Activated effector memory CD4-positive, alpha-beta T cell treated with Interleukin-2 at 50 U/mL for 16 hours (primary cell): ENCODE measurements around the gene ARHGEF7.

Experiments
- DNase-seq: peaks from one replicate; pipeline ENCODE4 v3.0.0-alpha.2; 2020

Gene ARHGEF7

GRCh38 chr13:111315347-111315995 lies 200.4 kb downstream of the ARHGEF7 start:
- DNase-seq, result no peak

DNA sequence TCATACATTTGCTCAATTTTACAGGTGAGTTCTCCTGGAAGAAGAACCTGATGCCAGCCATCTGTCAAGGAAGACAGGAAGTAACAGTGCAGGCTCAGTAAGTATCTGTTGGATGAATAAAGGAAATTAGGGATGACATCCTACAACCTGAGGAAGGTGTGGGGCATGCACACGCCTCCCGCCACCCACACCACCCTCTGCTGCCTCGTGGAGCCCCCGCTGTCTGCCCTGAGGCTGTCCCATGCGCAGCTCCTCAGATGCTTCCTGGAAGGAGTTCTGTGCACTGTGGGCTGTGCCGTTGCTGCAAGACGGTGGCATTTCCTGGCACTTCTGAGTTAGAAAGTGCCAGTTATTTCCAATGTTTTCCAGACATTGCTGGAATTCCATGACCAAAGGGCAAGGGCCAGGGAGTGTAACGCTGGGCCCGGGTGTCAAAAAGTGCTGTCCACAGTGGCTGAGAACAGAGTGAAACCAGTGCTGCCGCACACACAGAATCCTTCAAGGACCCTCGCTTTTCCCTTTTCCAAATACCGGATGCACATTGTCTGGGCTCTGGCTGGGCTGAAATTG lies 201.1 kb downstream of the ARHGEF7 start:
- DNase-seq, result no peak

- DNase-seq, result no peak
Measured at GRCh38 chr13:111317042-111317550, 202.0 kb downstream of the ARHGEF7 start.

- no peak for DNase-seq
Measured at GRCh38 chr13:111317571-111318345, 202.6 kb downstream of the ARHGEF7 start.

- DNase-seq, result no peak
Measured at GRCh38 chr13:111318386-111318785, 203.3 kb downstream of the ARHGEF7 start.

DNA sequence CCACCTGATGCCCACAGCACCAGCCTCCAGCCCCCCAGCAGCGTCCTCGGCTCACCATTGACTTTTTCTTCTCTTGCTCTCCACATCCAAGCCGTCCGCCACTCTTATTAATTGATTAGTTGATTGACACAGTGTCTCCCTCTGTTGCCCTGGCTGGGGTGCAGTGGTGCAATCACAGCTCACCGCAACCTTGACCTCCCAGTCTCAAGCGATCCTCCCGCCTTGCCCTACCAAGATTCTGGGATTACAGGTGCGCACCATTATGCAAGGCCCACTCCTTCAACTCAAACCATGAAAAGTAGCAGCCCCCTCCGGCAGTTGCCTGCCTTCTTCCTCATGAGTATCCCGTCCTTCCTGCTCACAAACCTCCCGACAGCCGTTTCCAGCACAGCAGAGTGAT lies 204.4 kb downstream of the ARHGEF7 start:
- DNase-seq, result no peak

- DNase-seq, result no peak
Measured at GRCh38 chr13:111319998-111320911, 205.1 kb downstream of the ARHGEF7 start, which contains the start of gene TEX29. Gene TEX29 (plus strand): TSS chr13:111320642. CDS start chr13:111320891, 249 bp downstream.

- DNase-seq, result no peak
Measured at GRCh38 chr13:111322001-111322915, 207.1 kb downstream of the ARHGEF7 start.

DNA sequence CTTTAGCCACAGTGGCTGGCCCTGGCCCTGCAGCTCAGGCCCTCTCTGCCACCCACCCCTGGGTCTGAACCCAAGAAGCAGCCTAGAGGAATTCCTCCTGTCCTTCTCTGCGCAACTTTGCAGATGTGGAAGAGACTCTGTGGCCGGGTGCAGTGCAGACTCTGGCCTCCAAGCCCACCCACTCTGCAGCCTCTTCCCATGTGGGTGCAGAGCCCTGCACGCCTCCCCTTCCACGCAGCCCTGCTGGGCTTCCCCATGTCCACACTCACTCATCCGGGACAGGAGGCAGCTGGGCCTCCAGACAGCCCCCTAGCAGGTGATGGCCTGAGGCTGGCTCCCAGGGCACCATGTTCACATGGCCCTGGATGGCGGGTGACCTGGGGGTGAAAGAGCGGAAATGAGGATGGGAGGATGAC lies 207.8 kb downstream of the ARHGEF7 start:
- DNase-seq, result no peak

- no peak for DNase-seq
Measured at GRCh38 chr13:111323549-111323948, 208.4 kb downstream of the ARHGEF7 start.

GRCh38 chr13:111323950-111324651 lies 209.0 kb downstream of the ARHGEF7 start:
- DNase-seq, result no peak

- no peak for DNase-seq
Measured at GRCh38 chr13:111324736-111325135, 209.6 kb downstream of the ARHGEF7 start.

DNA sequence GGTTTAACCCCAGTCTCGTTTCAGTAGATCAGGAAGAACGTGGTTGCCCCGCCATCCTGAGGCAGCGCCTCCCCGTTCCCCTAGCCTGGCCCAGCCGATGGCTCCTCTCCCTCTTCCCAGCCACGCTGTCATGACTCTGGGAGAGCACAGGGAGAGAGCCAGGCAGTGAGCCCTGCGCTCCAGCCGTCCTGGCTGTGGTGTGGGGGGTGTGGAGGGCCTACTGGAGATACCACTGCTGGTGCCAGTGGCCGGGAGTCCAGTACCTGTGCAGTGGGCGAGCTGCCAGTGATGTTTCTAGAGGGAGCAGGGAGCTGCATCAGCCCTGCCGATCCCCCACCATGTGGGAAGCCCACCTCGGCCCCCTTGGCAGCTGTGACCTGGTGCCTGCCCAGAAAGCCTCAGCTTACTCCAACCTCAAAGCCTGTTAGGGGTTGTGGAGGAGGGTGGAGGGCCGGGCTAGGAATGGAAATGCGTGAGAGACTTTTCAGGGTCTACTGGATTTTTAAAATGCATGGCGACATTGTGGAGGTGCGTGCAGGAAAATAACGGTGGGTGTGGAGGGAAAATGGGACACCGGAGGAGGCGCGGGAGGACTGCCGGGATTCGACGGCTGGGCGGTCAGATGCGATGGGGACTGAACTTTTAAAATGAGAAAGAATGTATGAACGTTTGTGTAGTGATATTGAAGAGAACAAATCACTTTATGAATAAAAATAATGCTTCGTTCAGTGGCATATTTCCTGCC lies 210.2 kb downstream of the ARHGEF7 start:
- DNase-seq, result no peak

DNA sequence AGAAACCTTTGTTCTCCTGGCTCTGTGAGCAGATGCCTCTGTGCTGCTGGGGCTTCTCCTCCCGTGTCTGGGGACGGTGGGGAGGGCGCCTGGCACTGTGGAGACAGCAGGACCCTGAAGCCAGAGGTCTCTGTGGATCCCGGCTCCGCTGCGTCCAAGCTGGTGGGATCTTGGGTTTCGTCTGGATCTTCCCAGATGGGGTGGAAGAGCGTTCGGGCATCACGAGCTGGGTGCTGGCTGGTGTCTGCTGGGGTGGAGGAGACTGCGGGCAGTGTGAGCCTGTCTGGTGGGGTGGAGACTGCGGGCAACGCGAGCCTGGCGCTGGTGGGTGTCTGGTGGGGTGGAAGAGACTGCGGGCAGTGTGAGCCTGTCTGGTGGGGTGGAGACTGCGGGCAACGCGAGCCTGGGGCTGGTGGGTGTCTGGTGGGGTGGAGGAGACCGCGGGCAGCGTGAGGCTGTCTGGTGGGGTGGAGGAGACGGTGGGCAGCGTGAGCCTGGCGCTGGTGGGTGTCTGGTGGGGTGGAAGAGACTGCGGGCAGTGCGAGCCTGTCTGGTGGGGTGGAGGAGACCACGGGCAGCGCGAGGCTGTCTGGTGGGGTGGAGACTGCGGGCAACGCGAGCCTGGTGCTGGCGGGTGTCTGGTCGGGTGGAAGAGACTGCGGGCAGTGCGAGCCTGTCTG lies 211.0 kb downstream of the ARHGEF7 start:
- DNase-seq, result no peak

DNA sequence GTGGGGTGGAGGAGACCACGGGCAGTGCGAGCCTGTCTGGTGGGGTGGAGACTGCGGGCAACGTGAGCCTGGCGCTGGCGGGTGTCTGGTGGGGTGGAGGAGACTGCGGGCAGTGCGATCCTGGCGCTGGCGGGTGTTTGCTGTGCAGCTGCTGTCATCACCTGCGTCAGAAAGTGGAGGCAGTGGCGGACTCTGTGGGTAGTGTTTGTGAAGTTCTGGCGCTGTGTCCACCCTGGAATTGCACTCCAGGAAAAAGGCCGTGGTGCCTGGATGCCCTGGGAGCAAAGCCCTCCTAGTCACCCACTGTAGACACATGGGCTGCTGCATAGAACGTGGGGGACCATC lies 211.5 kb downstream of the ARHGEF7 start:
- DNase-seq, result no peak

- no peak for DNase-seq
Measured at GRCh38 chr13:111326981-111327642, 212.0 kb downstream of the ARHGEF7 start.

- DNase-seq, result no peak
Measured at GRCh38 chr13:111327730-111328573, 212.8 kb downstream of the ARHGEF7 start.
